ENCODE results near the gene RNF148. TPM values are rescaled to one million over a fixed set of nuclear protein-coding genes. Genes with fewer than 3 reads are reported as not detected.

The RNF148 gene
- total RNA-seq, 4 donors from 2014 or later, result 1.5 TPM; not detected in 3

- Histone ChIP-seq H3K27ac (no peak overlapping the region), H3K4me3 (no peak overlapping the region), H3K9me3 (no peaks in the 10 kb centered on the region), H3K36me3 (no peaks in the 10 kb centered on the region), H3K4me1 (no peaks in the 10 kb centered on the region), H3K27me3 (no peaks in the 10 kb centered on the region)
- 93 to 96% methylated on average over 5 to 11 of the region's 14 CpGs for WGBS, 2 donors
- TF ChIP-seq POLR2A (IDR thresholded peaks at IDR 0.05), result no peak
- no peak for TF ChIP-seq CTCF (IDR thresholded peaks at IDR 0.05)
- DNase-seq, result no peak
- intact Hi-C loops (cut with DNase I), result no loop called here
These were observed 11.0 kb downstream of the RNF148 start for GRCh38 chr7:122691569-122692235.

GRCh38 chr7:122689346-122690109 lies 13.2 kb downstream of the RNF148 start:
- no peaks in the 10 kb centered on the region for H3K27me3 ChIP-seq
- no peak overlapping the region for H3K27ac ChIP-seq
- H3K4me3 ChIP-seq, result no peak overlapping the region
- TF ChIP-seq CTCF (IDR thresholded peaks at IDR 0.05), result no peak
- TF ChIP-seq POLR2A (IDR thresholded peaks at IDR 0.05), result no peak
- DNase-seq, result no peak
- intact Hi-C loops (cut with DNase I), result no loop called here
- no peaks in the 10 kb centered on the region for H3K4me1 ChIP-seq
- no peaks in the 10 kb centered on the region for H3K9me3 ChIP-seq
- H3K36me3 ChIP-seq, result no peaks in the 10 kb centered on the region
- 90 to 96% methylated on average over 2 to 5 of the region's 13 CpGs for WGBS, 2 donors

DNA sequence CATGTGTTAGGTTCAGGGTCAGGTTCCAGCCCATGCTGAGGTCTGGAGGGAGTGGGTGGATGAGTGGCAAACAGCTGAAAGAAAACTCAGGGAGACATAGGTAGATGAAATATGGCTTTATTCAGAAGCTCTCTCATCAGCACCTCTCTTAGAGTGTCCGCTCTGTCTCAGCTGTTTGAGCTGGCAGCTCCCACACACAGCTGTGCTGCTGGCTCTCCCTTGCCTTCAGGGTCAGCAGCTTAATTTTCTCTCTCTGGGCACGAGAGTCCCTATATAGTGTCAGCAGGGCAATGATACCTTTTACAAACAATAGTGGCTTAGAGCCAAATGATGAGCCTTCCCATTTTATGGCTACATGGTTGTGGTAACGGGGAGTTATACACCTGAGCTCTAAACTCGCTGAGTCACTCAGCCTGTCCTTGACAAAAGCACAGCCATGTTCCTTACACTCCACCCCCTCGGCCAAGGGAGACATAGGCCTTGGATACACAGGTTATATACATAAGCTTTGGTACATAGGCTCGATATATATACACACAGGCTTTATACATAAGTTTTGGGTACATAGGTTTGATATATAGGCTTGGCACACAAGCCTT lies 14.2 kb downstream of the RNF148 start:
- TF ChIP-seq CTCF (IDR thresholded peaks at IDR 0.05) (no peak), POLR2A (IDR thresholded peaks at IDR 0.05) (no peak)
- Histone ChIP-seq H3K4me3 (no peak overlapping the region), H3K9me3 (no peaks in the 10 kb centered on the region), H3K36me3 (no peaks in the 10 kb centered on the region), H3K27me3 (no peaks in the 10 kb centered on the region), H3K27ac (no peak overlapping the region), H3K4me1 (no peaks in the 10 kb centered on the region)
- 58% methylated on average over 4 to 5 of the region's 6 CpGs for WGBS, 2 donors
- intact Hi-C loops (cut with DNase I), result no loop called here
- DNase-seq, result no peak

DNA sequence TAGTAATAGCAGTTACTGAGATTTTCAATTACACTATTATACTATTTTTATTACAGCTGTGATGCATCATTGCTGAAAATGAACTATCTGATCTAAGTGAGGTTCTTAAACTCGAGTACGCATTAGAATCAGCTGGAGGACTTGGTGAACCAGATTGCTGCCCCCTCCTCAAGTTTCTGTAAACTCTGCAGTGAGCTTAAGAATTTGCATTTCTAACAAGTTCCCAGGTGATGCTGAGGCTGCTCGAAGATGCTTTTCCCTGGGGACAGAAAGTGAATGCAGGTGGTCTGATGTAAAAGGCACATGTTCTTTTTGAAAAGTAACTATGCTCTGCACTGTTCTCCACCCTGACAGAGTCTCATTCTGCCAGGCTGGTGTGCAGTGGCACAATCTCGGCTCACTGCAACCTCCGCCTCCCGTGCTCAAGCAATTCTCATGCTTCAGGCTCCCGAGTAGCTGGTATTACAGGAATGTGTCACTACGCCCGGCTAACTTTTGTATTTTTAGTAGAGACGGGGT lies 16.3 kb downstream of the RNF148 start:
- Histone ChIP-seq H3K4me1 (no peaks in the 10 kb centered on the region), H3K27me3 (no peaks in the 10 kb centered on the region), H3K9me3 (no peaks in the 10 kb centered on the region), H3K27ac (no peak overlapping the region), H3K4me3 (no peak overlapping the region), H3K36me3 (no peaks in the 10 kb centered on the region)
- DNase-seq, result no peak
- 74% methylated on average over 10 of the region's 10 CpGs for WGBS, 2 donors
- TF ChIP-seq POLR2A (IDR thresholded peaks at IDR 0.05) (no peak), CTCF (IDR thresholded peaks at IDR 0.05) (no peak)
- intact Hi-C loops (cut with DNase I), result no loop called here

- DNase-seq, result no peak
- 63 to 64% methylated on average over 2 of the region's 2 CpGs for WGBS, 2 donors
- intact Hi-C loops (cut with DNase I), result no loop called here
- peaks cover 0 to under 1% (median 0%) of the 10 kb centered on the region in 3 donors for H3K4me1 ChIP-seq
- H3K27me3 ChIP-seq, result no peaks in the 10 kb centered on the region
- TF ChIP-seq POLR2A (IDR thresholded peaks at IDR 0.05), result no peak
- no peaks in the 10 kb centered on the region for H3K36me3 ChIP-seq
- H3K9me3 ChIP-seq, result no peaks in the 10 kb centered on the region
- H3K4me3 ChIP-seq, result no peak overlapping the region
- H3K27ac ChIP-seq, result no peak overlapping the region
These were observed 18.2 kb downstream of the RNF148 start for GRCh38 chr7:122684504-122684903.

All from esophagus squamous epithelium (tissue), 5 donors.